Measurements from ENCODE around the gene CHCHD1. TPM values are rescaled to one million over a fixed set of nuclear protein-coding genes. Genes with fewer than 3 reads are reported as not detected.

CHCHD1 gene
- total RNA-seq, 1 donor from 2014 or later: 25.3 TPM

DNA sequence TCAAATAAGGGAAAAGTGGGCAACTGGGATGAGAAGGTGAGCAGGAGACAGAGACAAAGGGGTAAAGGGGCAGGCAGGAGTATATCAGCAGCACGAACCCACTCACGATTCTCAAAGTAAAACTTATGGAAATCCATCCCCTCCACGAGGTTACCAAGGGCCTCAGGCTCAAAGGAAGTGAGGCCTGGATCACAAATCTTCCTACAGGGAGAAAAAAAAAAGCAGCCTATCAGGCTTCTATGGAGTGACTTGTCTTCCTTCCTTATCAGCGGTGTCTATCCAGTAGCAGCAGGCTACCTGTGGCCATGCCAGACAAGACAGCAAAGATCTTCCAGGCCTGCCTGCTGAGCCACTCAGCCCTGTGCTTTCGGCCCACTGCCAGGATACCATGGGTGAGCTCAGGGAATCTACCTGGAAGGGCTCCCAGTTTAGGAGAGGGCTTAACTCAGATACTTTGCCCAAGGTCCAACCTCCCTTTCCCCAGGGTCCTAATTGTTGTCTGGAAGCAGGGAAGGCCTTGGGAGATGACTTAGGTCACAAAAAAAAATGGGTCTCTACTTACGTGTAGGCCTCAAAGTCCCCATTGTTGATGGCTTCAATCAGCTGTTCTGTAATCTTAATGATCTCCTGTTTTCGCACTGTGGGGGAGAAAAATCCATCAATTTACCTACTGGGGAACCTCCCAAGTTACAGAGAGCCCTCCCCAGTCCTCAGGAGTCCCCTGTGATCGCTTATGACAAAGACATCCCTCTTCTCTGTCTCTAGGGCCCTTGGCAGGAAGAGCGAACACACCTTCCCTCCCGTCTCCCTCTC lies 35.3 kb downstream of the CHCHD1 start:
- Histone ChIP-seq H3K27me3 (ENCODE audit: insufficient read depth, low read length) (no peaks in the 10 kb centered on the region), H3K4me2 (ENCODE audit: low read length) (no peak overlapping the region), H3K9ac (ENCODE audit: low read length) (no peak overlapping the region), H3K27ac (ENCODE audit: low read depth, low read length) (peak overlapping the region; percentile 19), H3K79me2 (ENCODE audit: insufficient read depth, low read length) (no peaks in the 10 kb centered on the region), H3K4me3 (ENCODE audit: insufficient read depth, low read depth, low read length) (no peak overlapping the region), H3K9me3 (ENCODE audit: insufficient read depth, low read depth, low read length) (no peaks in the 10 kb centered on the region), H4K20me1 (ENCODE audit: insufficient read depth, low read length) (no peaks in the 10 kb centered on the region), H2AFZ (ENCODE audit: low read depth, low read length) (no peak overlapping the region), H3K36me3 (ENCODE audit: insufficient read depth, low read length) (peaks cover 4% of the 10 kb centered on the region), H3K4me1 (ENCODE audit: insufficient read depth, low read length) (peaks cover 20% of the 10 kb centered on the region)
- Mint-ChIP-seq H3K9me3 (ENCODE audit: unreplicated experiment) (no peaks in the 10 kb centered on the region), H3K27ac (ENCODE audit: unreplicated experiment) (peak overlapping the region; percentile 43), H3K4me1 (ENCODE audit: low read depth, unreplicated experiment) (peaks cover 9% of the 10 kb centered on the region), H3K4me3 (ENCODE audit: unreplicated experiment) (no peak overlapping the region), H3K27me3 (ENCODE audit: low read depth, unreplicated experiment) (no peaks in the 10 kb centered on the region), H3K36me3 (ENCODE audit: low read depth, unreplicated experiment) (peaks cover 20% of the 10 kb centered on the region)
- DNase-seq (ENCODE audit: low read depth) (peak; percentile 9), FAIRE-seq (no peak)
- TF ChIP-seq EZH2 (IDR thresholded peaks at IDR 0.05; ENCODE audit: insufficient read depth, low read length): no peak
- TF ChIP-seq, protein P1, sequence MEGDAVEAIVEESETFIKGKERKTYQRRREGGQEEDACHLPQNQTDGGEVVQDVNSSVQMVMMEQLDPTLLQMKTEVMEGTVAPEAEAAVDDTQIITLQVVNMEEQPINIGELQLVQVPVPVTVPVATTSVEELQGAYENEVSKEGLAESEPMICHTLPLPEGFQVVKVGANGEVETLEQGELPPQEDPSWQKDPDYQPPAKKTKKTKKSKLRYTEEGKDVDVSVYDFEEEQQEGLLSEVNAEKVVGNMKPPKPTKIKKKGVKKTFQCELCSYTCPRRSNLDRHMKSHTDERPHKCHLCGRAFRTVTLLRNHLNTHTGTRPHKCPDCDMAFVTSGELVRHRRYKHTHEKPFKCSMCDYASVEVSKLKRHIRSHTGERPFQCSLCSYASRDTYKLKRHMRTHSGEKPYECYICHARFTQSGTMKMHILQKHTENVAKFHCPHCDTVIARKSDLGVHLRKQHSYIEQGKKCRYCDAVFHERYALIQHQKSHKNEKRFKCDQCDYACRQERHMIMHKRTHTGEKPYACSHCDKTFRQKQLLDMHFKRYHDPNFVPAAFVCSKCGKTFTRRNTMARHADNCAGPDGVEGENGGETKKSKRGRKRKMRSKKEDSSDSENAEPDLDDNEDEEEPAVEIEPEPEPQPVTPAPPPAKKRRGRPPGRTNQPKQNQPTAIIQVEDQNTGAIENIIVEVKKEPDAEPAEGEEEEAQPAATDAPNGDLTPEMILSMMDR (IDR thresholded peaks at IDR 0.05; ENCODE audit: insufficient read depth, low read depth, low read length): no peak

DNA sequence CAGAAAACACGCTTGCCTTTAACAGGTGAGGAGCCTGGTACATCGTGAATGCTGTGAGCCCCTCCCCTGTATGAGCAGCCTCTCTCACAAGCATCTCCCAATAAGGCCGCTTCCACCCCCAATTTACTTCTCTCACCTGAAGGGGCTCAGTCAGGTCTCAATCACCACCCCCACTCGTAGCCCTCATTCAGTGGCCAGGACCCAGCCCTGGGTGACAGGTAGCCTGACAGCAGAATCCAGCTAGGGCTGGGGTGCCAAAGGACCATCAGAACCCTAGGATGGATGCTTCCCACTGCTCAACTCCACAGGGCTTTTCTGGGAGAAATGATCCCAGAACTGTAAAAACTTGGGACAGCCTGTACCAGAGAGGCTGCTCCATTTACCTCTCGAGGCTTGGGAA lies 36.0 kb downstream of the CHCHD1 start:
- Mint-ChIP-seq H3K9me3 (ENCODE audit: unreplicated experiment) (no peaks in the 10 kb centered on the region), H3K27ac (ENCODE audit: unreplicated experiment) (no peak overlapping the region), H3K27me3 (ENCODE audit: low read depth, unreplicated experiment) (no peaks in the 10 kb centered on the region), H3K4me3 (ENCODE audit: unreplicated experiment) (no peak overlapping the region), H3K36me3 (ENCODE audit: low read depth, unreplicated experiment) (peaks cover 23% of the 10 kb centered on the region), H3K4me1 (ENCODE audit: low read depth, unreplicated experiment) (peaks cover 9% of the 10 kb centered on the region)
- Histone ChIP-seq H3K27ac (ENCODE audit: low read depth, low read length) (no peak overlapping the region), H3K9me3 (ENCODE audit: insufficient read depth, low read depth, low read length) (no peaks in the 10 kb centered on the region), H3K9ac (ENCODE audit: low read length) (no peak overlapping the region), H3K4me1 (ENCODE audit: insufficient read depth, low read length) (peaks cover 20% of the 10 kb centered on the region), H3K4me3 (ENCODE audit: insufficient read depth, low read depth, low read length) (no peak overlapping the region), H3K4me2 (ENCODE audit: low read length) (no peak overlapping the region), H2AFZ (ENCODE audit: low read depth, low read length) (no peak overlapping the region), H3K79me2 (ENCODE audit: insufficient read depth, low read length) (no peaks in the 10 kb centered on the region), H3K27me3 (ENCODE audit: insufficient read depth, low read length) (no peaks in the 10 kb centered on the region), H3K36me3 (ENCODE audit: insufficient read depth, low read length) (peaks cover 4% of the 10 kb centered on the region), H4K20me1 (ENCODE audit: insufficient read depth, low read length) (no peaks in the 10 kb centered on the region)
- no peak for TF ChIP-seq EZH2 (IDR thresholded peaks at IDR 0.05; ENCODE audit: insufficient read depth, low read length)
- TF ChIP-seq, protein P1 (IDR thresholded peaks at IDR 0.05; ENCODE audit: insufficient read depth, low read depth, low read length): no peak
- DNase-seq (ENCODE audit: low read depth) (no peak), FAIRE-seq (no peak)

DNA sequence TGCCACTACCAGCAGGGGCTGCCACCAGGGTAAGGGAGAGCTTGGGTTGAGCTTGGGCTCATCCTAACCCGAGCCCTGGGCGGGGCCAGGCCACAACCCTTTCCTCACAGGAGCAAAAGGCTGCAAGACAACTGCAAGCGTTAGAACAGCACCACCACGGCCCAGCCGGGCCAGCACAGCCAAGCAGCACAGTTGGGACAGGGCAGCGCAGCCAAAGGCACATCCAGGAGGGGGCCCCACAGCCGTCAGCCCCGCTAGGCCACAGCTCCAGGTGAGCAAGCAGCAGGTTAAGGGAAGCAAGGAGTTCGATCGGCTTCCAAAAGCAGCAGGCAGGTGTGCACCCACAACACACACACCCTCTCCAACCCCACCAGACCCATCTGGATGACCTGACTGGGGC lies 36.6 kb downstream of the CHCHD1 start:
- H3K4me3 Mint-ChIP-seq (ENCODE audit: unreplicated experiment): no peak overlapping the region
- Histone ChIP-seq H4K20me1 (ENCODE audit: insufficient read depth, low read length) (no peaks in the 10 kb centered on the region), H3K9me3 (ENCODE audit: insufficient read depth, low read depth, low read length) (no peaks in the 10 kb centered on the region), H3K27ac (ENCODE audit: low read depth, low read length) (no peak overlapping the region), H3K4me2 (ENCODE audit: low read length) (no peak overlapping the region), H3K4me3 (ENCODE audit: insufficient read depth, low read depth, low read length) (no peak overlapping the region), H3K4me1 (ENCODE audit: insufficient read depth, low read length) (peaks cover 20% of the 10 kb centered on the region), H3K9ac (ENCODE audit: low read length) (no peak overlapping the region), H3K79me2 (ENCODE audit: insufficient read depth, low read length) (no peaks in the 10 kb centered on the region), H2AFZ (ENCODE audit: low read depth, low read length) (no peak overlapping the region), H3K36me3 (ENCODE audit: insufficient read depth, low read length) (peaks cover 4% of the 10 kb centered on the region), H3K27me3 (ENCODE audit: insufficient read depth, low read length) (no peaks in the 10 kb centered on the region)
- no peaks in the 10 kb centered on the region for H3K27me3 Mint-ChIP-seq (ENCODE audit: low read depth, unreplicated experiment)
- no peaks in the 10 kb centered on the region for H3K9me3 Mint-ChIP-seq (ENCODE audit: unreplicated experiment)
- no peak overlapping the region for H3K27ac Mint-ChIP-seq (ENCODE audit: unreplicated experiment)
- DNase-seq (ENCODE audit: low read depth): no peak
- FAIRE-seq: no peak
- peaks cover 9% of the 10 kb centered on the region for H3K4me1 Mint-ChIP-seq (ENCODE audit: low read depth, unreplicated experiment)
- H3K36me3 Mint-ChIP-seq (ENCODE audit: low read depth, unreplicated experiment): peaks cover 19% of the 10 kb centered on the region
- TF ChIP-seq, protein P1 (IDR thresholded peaks at IDR 0.05; ENCODE audit: insufficient read depth, low read depth, low read length): no peak
- no peak for TF ChIP-seq EZH2 (IDR thresholded peaks at IDR 0.05; ENCODE audit: insufficient read depth, low read length)
